NCI-H510A (cell line): ENCODE results near the gene OBSCN.

ENCODE experiments used
- DNase-seq: peaks from one replicate; lab custom pipeline; 2025; lab: John Stamatoyannopoulos, UW

Gene OBSCN

DNA sequence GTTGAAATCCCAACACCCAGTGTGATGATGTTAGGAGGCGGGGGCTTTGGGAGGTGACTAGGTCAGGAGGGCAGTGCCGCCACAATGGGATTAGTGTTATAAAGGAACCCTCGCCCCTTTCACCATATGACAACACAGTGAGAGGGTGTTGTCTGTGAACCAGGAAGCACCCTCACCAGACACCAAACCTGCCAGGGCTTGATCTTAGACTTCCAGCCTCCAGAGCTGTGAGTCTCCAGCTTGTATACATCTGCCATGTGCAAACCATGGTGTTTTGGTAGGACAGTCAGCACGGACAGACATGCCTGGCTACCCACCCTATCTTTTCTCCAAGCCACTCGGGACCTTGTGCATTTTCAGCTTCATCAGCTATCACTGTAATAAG, 194.8 kb downstream of the OBSCN start:
- no peak for DNase-seq

DNA sequence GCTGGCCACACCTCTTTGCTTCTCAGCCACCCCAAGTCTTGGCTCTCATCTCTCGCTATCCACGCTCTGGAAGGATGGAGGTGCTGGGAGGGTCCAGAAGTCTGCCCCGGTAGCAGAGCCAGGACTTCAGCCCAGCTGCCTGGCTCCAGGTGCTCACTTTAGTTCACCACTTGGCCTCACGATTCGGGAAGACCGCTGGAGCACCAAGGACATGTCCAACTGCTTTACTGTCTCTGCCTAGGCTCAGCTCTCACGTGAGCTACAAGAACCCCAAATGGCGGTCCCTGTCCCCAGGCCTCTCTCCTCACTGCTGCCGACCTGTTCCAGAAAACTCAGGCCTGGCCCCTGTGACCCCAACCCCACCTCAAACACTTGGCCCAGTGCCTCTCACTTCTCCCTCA, 195.4 kb downstream of the OBSCN start:
- DNase-seq: no peak

DNA sequence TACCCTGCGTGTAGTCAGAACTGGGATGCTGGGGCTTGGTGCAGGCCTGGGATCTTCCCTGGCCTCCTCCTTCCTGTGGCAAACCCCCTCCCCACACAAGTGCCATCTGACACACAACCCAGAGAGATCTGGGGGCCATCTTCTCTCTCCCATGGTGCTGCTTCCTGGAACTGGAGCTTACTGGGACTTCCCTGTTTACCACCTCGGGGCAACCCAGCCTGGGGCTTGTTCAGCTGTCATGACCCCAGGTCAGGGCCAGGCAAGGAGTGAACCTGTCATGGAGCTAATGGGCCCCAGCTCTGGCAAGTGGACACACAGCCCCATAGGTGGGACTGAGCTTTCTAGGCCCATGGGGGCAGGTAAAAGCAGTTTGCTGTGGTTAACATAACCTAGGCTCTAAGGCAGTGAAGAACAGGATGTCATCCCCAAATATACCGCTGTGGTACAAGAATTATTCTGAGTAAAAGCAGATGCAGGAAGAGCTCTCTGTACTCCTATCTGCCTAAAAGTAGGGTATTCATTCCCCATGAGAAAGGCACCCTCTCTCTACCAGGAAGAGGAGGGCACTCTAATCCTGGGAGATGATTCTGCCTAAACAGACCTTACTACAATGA, 196.4 kb downstream of the OBSCN start:
- no peak for DNase-seq

DNA sequence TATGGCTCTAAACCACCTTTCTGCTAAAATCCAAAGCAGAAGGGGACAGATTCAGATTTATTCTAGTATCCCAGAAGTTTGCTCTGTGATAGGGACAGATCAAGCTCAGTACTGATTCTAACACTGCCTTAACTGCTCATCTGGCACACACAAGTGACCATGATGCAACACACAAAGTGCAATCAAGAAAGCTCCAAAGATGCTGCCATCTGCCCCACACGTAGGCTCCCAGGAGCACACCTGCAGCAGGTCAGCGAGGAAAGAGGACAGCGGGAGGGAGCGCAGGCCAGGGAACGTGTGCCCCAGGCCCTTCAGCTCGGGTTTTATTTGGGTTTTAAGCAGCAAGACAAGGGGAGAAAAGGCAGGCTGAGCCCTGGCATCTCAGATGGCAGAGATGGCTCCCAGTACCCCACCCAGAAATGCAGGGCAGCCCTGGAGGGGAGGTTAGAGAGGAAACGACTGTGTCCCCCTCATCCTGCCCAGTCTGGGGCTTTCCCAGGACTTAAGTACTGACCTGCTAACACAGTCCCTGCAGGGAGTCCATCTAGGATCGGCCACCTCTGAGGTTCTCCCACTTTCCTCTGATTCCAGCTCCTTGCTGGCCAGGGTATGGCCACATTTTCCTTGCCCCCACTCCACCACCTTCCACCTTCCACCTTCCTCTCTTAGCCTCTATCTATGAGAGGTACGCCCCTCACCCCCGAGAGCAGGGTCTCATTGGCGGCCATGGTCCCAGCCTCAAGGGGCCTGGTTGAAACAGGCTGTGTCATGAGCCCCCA, 197.5 kb downstream of the OBSCN start:
- no peak for DNase-seq

DNA sequence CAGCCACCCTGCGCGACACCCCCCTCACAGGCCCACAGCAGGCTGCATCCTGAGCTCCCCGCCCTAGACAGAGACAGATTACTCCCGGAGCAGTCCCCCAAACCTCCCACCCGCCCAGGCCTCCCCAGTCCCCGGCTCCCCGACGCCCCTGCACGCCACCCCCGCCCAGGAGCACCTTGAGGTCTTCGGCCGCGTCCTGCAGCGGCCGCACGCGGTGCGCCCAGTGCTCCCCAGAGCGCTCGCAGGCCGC, 198.1 kb downstream of the OBSCN start:
- no peak for DNase-seq

DNA sequence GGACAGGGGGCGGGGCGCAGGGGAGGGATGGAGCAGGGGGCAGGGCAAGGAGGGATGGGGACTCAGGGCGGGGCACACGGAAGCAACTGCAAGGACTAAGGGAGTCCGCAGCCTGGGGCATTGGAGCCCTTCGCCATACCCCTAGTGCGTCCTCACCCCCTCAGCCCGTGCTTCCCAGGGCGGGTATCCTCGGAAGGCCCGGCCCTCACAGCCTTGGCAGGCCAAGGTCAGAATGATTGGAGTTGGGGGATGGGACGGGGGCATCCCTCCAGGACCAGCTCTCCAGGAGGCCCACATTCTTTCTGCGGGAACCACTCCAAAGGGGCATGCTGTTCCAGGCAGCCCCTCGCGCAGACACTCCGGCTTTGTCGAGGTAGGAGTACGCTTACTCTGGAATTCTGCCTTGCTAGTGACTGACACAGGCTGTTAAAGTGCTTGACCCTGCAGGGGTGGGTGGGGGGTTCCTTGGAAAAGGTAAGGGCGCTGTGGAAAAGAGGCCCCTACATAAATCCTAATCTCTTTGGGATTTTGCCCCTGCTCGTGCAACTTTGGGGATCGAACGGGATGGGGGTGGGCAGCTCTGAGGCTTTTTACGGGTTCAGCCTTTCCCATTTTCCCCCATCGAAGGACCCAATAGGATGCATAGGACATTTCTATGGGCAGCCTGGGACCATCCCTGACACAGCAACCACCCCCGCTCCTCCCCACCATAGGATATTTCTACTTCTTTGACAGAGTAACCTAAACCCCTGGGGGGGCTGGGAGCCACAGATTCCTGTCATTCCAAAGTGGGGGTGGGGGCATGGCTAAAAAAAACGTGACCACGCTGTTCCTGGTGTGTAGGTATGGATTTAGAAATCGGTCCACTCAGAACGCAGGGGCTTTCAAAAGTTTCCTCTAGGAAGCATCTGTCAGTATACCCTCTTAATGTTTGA, 199.5 kb downstream of the OBSCN start:
- DNase-seq: no peak

DNA sequence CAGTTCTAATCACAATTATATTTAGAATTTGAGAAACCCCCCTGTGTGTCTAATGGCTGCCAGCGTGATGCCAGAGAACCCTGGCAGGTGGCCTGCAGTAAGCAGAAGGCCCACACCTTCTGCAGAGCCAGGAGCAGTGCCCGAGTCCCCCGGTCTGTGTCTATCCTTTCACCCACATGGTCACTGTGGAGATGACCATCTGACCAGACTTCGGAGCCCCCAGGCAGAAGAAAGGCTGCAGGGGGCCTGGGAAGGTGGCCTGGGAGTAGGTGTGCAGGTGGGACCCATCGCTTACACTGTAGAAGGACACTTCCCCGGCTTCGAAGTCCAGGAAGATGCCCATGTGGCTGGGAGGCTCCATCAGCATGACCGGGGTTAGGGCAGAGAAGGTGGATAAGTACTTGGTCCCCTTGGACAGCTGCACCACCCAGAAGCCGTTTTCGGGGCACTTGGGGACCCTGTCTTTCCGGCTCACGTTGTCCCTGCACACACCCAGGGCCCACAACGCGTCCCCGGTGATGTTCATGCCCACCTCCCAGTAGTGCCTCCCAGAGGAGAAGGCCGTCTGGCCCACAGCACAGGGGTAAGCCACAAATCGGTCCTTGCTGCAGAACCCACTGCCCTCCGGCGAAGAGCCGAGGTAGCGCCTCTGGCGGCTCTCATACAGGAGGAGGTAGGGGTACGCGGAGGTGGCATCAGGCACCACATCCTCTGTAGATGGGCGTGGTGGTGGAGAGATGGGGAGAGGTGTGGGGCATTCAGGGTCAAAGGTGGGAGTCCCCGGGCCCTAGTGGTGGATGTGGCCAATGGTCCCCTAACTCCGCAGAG, 200.4 kb downstream of the OBSCN start:
- no peak for DNase-seq

DNA sequence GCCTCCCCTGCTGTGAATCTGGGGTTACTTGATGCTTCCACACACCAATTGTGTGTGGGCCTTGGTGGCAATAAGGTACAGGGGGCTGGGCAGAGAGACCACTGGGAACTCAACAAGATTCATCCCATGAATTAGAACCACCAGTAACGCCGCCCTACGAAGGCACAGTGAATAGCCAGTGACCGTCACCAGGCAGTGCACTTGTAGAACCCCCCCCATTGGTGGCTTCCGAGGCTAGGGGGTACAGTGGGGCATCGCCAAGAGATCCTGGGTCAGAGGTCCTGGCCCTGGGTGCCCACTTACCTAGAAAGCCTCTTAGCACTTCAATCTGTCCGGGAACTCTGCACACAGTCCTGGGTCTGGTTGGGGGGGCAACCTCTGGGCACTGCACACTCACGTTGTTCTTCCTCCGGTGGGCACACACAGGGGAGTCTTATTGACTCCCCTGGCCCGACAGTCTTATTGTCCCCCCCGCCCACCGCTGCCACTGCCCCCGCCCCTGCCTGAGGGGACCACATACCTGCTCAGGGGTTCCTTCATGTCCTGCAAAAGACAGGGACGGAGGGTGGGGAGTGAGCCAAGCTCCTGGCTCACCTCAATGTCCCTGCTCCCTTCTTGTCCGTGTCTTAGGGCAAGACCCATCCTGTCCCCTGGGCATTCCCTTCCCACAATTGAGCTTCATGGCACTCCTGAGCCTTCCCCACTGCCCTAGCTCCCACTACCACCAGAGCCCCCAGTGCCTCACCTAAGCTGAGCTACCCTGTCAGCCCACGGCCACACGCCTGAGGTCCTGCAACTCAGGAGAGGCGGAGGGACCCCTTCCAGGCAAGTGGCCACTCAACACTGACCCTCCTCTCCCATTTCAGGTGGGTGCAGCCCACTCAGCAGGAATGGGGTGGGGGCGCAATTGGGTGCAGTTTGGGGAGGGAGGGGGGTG, 201.3 kb downstream of the OBSCN start:
- DNase-seq: no peak

DNA sequence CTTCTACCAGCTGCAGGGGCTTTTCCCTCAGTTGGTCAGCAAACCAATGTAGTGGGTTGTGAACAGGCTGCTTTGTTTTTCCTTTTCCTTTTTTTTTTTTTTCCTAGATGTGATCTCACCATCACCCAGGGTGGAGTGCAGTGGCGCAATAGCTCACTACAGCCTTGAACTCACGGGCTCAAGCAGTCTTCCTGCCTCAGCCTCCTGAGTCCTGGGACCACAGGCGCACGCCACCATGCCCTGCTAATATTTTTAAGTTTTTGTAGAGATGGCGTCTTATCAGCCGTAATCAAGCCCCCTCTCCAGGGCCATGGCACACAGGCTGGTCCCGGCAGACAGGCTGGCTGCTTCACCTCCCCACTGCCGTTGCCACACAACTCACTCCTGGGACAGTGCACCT, 202.2 kb downstream of the OBSCN start:
- no peak for DNase-seq

DNA sequence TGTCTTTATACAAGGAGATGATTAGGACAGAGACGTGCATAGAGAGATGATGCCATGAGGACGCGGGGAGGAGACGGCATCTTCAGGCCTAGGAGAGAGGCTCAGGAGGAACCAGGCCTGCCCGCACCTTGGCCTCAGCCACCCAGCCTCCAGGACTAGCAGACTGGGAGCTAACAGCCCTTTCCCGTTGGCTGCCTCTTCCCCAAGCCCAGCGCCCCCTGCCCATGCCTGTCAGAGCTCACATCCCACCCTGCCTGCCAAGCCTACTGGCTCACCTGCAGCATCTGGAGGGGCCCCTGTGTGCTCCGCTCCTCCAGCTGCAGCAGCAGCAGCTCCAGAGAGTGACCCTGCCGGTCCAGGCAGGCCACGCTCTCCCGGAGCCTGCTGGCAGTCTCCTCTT, 202.8 kb downstream of the OBSCN start:
- no peak for DNase-seq

DNA sequence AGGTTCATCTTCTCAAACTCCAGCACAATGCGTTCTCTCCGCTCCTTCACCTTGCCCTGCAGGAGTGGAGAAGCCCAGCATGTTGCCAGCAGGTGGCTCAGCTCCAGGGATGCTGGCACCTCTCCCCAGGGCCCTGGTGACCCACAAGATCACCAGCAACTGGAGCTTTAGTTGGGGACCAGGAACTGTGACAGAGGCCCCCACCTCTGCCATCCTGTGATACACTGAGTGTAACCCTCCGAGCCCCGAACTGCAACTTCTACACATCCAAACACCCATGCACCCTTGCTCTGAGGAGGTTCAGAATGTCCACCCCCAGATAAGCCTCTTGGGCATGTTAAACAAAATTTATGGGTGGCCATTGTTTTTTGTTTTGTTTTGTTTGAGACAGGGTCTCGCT, 203.3 kb downstream of the OBSCN start:
- DNase-seq: no peak

DNA sequence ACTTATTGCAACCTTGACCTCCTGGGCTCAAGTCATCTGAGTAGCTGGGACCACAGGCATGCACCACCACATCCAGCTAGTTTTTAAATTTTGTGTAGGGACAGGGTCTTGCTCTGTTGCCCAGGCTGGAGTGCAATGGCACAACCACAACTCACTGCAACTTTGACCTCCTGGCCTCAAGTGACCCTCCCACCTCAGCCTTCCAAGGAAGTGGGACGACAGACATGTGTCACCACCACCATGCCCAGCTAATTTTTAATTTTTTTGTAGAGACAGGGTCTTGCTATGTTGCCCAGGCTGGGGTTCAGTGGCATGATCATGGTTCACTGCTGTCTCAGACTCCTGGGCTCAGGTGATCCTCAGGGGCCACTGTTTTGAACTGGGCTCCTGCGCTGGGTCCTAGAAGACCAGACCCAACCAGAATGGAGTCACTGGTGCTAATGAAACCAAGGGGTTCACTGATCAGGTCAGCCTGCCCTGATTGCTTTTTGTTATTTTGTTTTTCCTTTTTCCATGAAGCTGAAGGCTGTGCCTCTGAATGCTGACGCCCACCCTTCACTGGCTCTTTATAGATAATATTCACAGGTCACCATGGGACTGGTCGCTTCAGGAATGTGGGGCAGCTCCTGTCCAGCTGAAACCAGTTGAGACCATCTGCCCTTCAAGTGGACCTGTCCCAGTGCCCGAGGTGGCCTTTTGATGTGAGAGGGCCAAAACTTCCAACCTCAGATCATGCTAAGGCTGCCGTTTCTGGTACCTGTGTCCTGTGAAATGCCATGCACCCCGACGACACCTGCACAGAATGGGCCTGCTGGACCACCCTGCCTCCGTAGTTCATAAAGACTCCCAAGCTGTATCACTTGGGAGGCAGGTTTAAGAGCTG, 203.9 kb downstream of the OBSCN start:
- DNase-seq: no peak

DNA sequence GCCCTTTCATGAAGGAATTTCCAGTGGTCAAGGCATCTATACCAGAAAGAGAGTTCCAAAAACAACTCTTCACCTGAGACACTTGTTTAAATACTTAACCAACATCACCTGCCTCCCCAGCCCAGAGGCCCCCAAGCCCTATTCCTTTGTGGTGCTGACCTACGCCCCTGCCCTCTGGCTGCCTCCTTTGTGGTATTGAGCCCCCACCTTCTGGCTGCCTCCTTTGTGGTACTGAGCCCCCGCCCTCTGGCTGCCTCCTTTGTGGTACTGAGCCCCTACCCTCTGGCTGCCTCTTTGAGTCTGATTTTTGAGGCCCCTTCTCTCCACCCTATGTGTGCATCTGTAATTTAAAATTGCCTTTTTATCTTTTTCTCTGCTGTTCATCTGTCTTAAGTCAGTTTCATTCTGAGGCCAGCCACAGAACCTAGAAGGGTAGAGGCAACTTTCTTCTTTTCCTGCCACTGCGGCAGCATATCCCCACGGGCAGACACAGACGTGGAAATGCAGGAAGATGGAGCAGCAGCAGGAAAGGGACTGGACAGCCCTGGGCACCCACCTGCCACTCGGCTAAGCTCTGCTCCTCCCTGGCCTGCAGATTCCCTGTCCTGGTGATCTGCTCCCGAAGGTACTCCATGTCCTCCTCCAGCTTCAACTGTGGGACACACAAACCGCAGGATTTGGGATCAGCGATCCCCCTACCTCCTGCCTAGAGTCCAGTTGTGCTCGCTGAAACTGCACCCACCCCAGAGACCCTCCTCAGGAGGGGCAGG, 205.6 kb downstream of the OBSCN start:
- DNase-seq: no peak

DNA sequence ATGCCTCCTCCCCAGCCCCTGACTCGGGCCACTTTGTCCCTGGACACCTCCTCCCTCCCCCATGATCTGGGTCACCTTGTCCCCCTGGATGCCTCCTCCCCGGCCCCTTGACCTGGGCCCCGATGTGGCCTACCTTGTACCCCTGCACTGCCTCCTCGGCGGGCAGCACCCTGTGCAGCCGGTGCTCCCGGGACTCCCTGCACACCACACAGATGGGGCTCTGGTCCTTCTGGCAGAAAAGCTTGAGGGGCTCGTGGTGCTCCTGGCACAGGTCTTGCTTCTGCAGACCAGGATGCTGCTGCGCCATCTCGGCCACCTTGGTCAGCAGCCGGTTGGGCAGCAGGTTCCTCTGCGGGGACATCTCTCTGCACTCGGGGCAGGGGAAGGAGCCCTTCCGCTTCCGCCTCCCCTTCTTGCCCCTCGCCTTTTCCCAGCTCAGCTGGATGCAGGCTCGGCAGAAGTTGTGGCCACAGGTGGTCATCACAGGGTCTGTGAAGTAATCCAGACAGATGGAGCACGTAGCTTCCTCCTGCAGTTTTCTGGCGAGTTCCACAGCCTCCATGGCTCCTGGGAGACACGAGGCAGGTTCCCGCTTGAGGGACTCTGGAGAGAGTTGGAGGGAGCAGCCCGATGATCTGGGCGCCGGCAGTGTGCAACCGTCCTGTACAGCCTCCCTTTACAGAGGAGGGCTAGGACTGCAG, 206.8 kb downstream of the OBSCN start:
- no peak for DNase-seq

DNA sequence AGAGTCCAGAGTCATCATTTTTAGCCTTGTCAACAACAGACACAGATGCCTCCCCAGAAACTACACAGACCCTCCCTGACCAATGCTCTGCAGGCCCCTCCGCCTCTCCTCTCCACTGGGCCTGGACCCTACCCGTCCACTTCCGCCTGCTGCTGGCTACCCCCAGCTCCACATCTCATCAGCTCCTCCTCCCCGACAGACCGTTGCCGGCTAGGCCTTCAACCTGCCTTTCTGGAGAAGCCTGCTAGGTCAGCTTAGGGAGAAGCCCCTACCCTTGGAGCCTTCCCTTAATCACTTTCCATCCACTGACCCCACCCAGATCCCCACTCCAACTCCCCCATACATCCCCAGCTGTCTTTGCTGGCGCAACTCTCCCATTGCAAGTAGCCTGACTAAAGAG, 207.4 kb downstream of the OBSCN start:
- no peak for DNase-seq

DNA sequence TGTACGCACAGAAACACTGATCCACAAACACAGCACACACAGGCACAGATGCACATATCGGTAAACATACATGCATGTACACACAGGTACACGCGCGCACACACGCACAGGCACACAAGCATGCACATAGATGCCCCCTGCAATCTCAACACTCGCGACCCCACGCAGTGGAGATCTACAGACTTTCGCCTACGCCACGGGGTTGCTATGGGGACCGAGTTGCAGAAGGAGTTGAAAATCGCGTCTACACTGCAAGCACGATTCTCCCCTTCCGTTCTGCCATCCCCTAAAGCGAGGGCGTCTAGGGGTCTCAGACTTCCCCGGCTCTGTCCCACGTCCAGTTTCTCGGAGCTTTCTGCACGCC, 208.0 kb downstream of the OBSCN start:
- DNase-seq: no peak

DNA sequence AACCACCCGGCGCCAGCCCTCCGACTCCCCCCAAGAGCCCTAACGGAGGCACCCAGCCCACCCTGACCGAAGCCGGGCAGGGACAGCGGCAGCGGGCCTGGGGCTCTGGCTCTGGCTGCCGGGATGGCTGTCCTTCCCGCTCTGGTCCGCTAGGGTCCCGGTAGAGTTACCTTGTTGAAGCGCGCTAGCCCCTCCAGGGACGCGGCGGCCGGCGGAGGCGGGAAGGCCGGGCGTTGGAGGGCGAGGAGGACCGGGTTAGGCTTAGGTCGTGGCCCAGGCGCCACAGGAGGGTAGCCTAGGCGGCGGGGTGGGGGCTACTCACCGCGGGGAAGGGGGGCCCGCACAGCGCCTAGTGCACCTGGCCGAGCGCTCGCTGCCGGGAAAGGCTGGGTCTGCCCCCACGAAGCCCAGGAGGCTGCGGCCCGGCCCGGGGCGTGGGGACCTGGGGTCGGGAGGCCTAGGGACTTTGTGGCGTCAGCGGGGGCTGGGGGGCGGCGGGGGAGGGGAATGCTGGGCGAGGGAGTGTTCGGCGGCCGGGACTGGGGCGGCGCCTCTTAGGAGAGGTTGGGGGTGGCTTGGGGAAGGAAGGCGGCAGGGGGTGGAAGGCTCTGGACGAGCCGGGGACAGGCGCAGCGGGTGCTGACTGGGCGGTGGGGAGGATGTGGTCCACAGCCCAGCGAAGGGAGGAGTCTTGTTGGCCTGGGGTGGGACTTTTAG, 208.5 kb downstream of the OBSCN start, which contains the start of gene TRIM17:
TRIM17 (minus strand) TSS at position 645 of the 717 bp plus-strand sequence. CDS start 1,789 bp downstream, outside the sequence.
- DNase-seq: no peak

DNA sequence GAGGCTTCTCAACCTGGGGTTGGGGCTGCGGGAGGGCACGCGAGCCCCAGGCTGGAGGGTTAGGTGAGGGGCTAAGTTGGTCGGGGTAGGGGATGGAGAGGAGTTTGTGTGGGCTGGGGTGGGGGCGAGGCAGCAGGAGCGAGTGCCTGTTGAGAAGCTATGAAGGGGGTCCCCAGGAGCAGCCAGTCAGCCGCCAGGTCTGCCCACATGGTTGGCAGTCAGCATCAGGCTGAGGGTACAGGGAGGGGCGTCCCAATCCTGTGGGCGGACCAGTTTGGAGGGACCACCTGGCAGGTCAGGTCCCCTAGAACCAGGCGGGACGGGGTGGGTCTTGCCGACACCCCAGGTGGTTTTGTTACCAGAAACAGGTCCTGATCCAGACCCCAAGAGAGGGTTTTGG, 209.2 kb downstream of the OBSCN start:
- no peak for DNase-seq
